Gastrocnemius medialis (tissue), 4 donors: ENCODE results near the gene TMPRSS12.
"Not testable (repeated sequence)": the region's sequence is repeated elsewhere in the genome, so short reads cannot be mapped to it uniquely, and the experiment has no call there.

Experiments
- CTCF ChIP-seq, 5 experiments: fragments of 450-650 bp in 3 of 5; fragments of 200-600 bp in 2 of 5; sonication (generic) in 2 of 5; IDR thresholded peaks in 4 of 5; conservative IDR thresholded peaks in 1 of 5; 1 replicate in 4 of 5; 2 replicates in 1 of 5; pipeline ENCODE4 v1.5.1; 2016 to 2019; ENCODE audit warnings: antibody characterized with exemption in 5 of 5, mild to moderate bottlenecking in 3 of 5, moderate library complexity in 3 of 5
- POLR2A ChIP-seq, 2 donors: fragments of 450-650 bp; IDR thresholded peaks; one replicate each; pipeline ENCODE4 v1.6.1; 2017; ENCODE audit warnings: antibody characterized with exemption in 2 of 2, mild to moderate bottlenecking in 2 of 2, moderate library complexity in 2 of 2

DNA sequence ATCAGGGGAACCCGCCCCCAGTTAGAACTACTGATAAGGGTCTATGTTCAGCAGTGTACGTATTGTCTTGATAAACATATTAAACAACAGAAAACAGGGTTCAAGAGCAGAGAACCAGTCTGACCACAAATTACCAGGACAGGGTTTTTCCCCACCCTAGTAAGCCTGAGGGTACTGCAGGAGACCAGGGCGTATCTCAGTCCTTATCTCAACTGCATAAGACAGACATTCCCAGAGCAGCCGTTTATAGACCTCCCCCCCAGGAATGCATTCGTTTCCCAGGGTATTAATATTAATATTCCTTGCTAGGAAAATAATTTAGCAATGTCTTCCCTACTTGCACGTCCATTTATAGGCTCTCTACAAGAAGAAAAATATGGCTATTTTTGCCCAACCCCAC, 69.6 kb downstream of the TMPRSS12 start:
- TF ChIP-seq CTCF (IDR thresholded peaks at IDR 0.05 in 4 of 5, conservative IDR thresholded peaks at IDR 0.05 in 1 of 5); POLR2A (IDR thresholded peaks at IDR 0.05): not testable (repeated sequence)
